Hepatocyte (in vitro differentiated cells): Measurements from ENCODE around the gene PHF14. TPM values are rescaled to one million over a fixed set of nuclear protein-coding genes. Genes with fewer than 3 reads are reported as not detected.

Experiments
- DNase-seq: peaks from one replicate; pipeline ENCODE4 v3.0.0-alpha.2; 2016; ENCODE audit warnings: low spot score
- H2AFZ ChIP-seq: fragments of 200-600 bp; sonication (generic); 2 replicates; pipeline ENCODE4 v1.6.0; 2016; ENCODE audit warnings: antibody characterized with exemption, mild to moderate bottlenecking
- H3K27ac ChIP-seq: fragments of 200-600 bp; sonication (generic); 2 replicates; pipeline ENCODE4 v1.5.1; 2016; ENCODE audit warnings: mild to moderate bottlenecking
- H3K27me3 ChIP-seq: fragments of 200-600 bp; sonication (generic); 2 replicates; pipeline ENCODE4 v1.6.1; 2016
- H3K36me3 ChIP-seq: fragments of 200-600 bp; sonication (generic); replicated peaks from 2 replicates; pipeline ENCODE4 v1.5.1; 2016; ENCODE audit warnings: low read depth; ENCODE audit not compliant: insufficient read depth
- H3K4me1 ChIP-seq: fragments of 200-600 bp; sonication (generic); 2 replicates; pipeline ENCODE4 v1.5.1; 2016; ENCODE audit warnings: mild to moderate bottlenecking, moderate library complexity; ENCODE audit not compliant: insufficient read depth
- H3K4me2 ChIP-seq: fragments of 200-600 bp; sonication (generic); 2 replicates; pipeline ENCODE4 v1.6.0; 2016
- H3K4me3 ChIP-seq: fragments of 200-600 bp; sonication (generic); 2 replicates; pipeline ENCODE4 v1.5.1; 2016; ENCODE audit warnings: mild to moderate bottlenecking
- H3K79me2 ChIP-seq: fragments of 200-600 bp; sonication (generic); 2 replicates; pipeline ENCODE4 v1.6.0; 2017; ENCODE audit warnings: mild to moderate bottlenecking
- H3K9me2 ChIP-seq: fragments of 200-600 bp; sonication (generic); replicated peaks from 2 replicates; pipeline ENCODE4 v1.6.0; 2017; ENCODE audit warnings: mild to moderate bottlenecking; ENCODE audit not compliant: insufficient read depth
- H3K9me3 ChIP-seq: fragments of 200-600 bp; sonication (generic); 2 replicates; pipeline ENCODE4 v1.5.1; 2016; ENCODE audit warnings: low read depth, mild to moderate bottlenecking
- H4K20me1 ChIP-seq: fragments of 200-600 bp; sonication (generic); 2 replicates; pipeline ENCODE4 v1.6.0; 2016; ENCODE audit warnings: mild to moderate bottlenecking; ENCODE audit not compliant: insufficient read depth, poor library complexity, severe bottlenecking
- EZH2 ChIP-seq: fragments of 200-600 bp; sonication (generic); IDR thresholded peaks from 2 replicates; pipeline ENCODE4 v1.6.1; 2016; ENCODE audit warnings: antibody characterized with exemption, mild to moderate bottlenecking, borderline replicate concordance
- EZH2phosphoT487 ChIP-seq: fragments of 200-600 bp; sonication (generic); IDR thresholded peaks from one replicate; pipeline ENCODE4 v1.6.1; 2018; ENCODE audit warnings: antibody characterized with exemption, mild to moderate bottlenecking, low read depth, moderate library complexity; ENCODE audit not compliant: unreplicated experiment, severe bottlenecking
- WGBS: methylation state at CpG from one replicate; pipeline ENCODE4 v1.1.6; 2016; ENCODE audit warnings: low lambda C conversion rate; ENCODE audit errors: missing lambda C conversion rate; 5-methylcytosine and 5-hydroxymethylcytosine counted together
- polyA plus RNA-seq: library from polyadenylated mRNA; unstranded; fragments of >200 nt; fragmentation: Nextera tagmentation; extraction: Ambion mirVana; gene quantifications from 2 replicates; pipeline ENCODE4 v1.2.1, GENCODE V29; 2016
- total RNA-seq: library from RNA; depleted of rRNA; stranded (reverse); fragments of >200 nt; gene quantifications from 2 replicates; pipeline ENCODE4 v1.2.3, GENCODE V29; 2014
- TF ChIP-seq, protein P1 (sequence below): fragments of 200-600 bp; sonication (generic); IDR thresholded peaks from 2 replicates; pipeline ENCODE4 v1.5.1; 2016; ENCODE audit warnings: antibody characterized with exemption, mild to moderate bottlenecking; ENCODE audit not compliant: poor library complexity

The PHF14 gene
- total and polyA plus RNA-seq, 2 experiments from 2014 or later: 31.5 to 49.1 TPM

- Histone ChIP-seq H3K4me2 (no peak overlapping the region), H3K4me1 (no peaks in the 10 kb centered on the region), H3K27ac (no peak overlapping the region), H3K9me2 (no peaks in the 10 kb centered on the region), H3K79me2 (no peaks in the 10 kb centered on the region), H3K9me3 (no peaks in the 10 kb centered on the region), H2AFZ (no peak overlapping the region), H4K20me1 (no peaks in the 10 kb centered on the region), H3K36me3 (no peaks in the 10 kb centered on the region), H3K27me3 (no peaks in the 10 kb centered on the region), H3K4me3 (no peak overlapping the region)
- TF ChIP-seq, protein P1, sequence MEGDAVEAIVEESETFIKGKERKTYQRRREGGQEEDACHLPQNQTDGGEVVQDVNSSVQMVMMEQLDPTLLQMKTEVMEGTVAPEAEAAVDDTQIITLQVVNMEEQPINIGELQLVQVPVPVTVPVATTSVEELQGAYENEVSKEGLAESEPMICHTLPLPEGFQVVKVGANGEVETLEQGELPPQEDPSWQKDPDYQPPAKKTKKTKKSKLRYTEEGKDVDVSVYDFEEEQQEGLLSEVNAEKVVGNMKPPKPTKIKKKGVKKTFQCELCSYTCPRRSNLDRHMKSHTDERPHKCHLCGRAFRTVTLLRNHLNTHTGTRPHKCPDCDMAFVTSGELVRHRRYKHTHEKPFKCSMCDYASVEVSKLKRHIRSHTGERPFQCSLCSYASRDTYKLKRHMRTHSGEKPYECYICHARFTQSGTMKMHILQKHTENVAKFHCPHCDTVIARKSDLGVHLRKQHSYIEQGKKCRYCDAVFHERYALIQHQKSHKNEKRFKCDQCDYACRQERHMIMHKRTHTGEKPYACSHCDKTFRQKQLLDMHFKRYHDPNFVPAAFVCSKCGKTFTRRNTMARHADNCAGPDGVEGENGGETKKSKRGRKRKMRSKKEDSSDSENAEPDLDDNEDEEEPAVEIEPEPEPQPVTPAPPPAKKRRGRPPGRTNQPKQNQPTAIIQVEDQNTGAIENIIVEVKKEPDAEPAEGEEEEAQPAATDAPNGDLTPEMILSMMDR: no peak
- no peak for TF ChIP-seq EZH2phosphoT487
- no peak for TF ChIP-seq EZH2
- WGBS: 56% methylated on average over 1 of the region's 1 CpG
- DNase-seq: no peak
Measured at GRCh38 chr7:11133436-11133959, 159.8 kb downstream of the PHF14 start.

DNA sequence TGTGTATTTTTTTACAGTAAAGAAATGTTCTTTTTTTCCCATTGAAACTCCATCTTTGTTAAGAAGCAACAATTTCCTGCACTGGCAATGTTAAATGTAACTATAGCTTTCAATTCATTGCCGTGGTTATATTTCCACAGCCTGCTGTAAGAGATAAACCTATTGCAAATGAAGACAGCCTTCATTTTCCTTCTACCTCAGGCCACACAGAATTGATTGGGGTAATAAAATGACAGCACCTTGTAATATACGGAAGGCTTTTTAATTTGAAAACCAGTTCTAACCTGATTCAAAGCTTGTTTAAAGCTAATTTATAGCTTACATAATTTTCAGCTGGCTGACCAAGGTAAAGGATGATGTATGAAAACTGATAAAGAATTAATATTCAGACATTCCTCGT is 161.9 kb downstream of the PHF14 start:
- Histone ChIP-seq H3K4me3 (no peak overlapping the region), H3K9me2 (no peaks in the 10 kb centered on the region), H3K36me3 (no peaks in the 10 kb centered on the region), H3K4me1 (no peaks in the 10 kb centered on the region), H4K20me1 (no peaks in the 10 kb centered on the region), H3K27me3 (no peaks in the 10 kb centered on the region), H3K4me2 (no peak overlapping the region), H3K27ac (no peak overlapping the region), H3K79me2 (no peaks in the 10 kb centered on the region), H3K9me3 (no peaks in the 10 kb centered on the region), H2AFZ (no peak overlapping the region)
- TF ChIP-seq EZH2phosphoT487 (no peak), EZH2 (no peak)
- TF ChIP-seq, protein P1: no peak
- DNase-seq: no peak
- WGBS: 88% methylated on average over 3 of the region's 3 CpGs

DNA sequence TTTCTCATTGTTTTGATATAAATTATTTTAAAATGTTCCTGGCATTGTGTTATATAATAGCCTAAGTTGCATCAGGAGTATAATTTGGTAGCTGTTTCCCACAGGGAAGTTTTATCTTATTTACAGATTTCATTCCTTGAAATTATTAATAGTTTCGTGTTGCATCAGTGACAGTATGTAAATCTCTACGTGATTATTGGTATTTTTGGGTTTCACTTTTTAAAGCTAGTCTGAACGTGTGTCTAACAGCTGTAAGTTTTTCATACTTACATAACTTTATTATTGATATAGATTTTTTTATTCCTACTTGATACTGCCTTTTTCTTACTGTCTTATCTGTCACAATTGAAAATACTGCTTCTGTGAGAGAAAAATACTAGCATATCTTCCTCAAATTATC is 167.9 kb downstream of the PHF14 start:
- Histone ChIP-seq H3K4me2 (no peak overlapping the region), H3K27ac (no peak overlapping the region), H3K9me3 (no peaks in the 10 kb centered on the region), H3K27me3 (no peaks in the 10 kb centered on the region), H3K9me2 (no peaks in the 10 kb centered on the region), H3K4me3 (no peak overlapping the region), H4K20me1 (no peaks in the 10 kb centered on the region), H3K79me2 (no peaks in the 10 kb centered on the region), H3K36me3 (no peaks in the 10 kb centered on the region), H3K4me1 (no peaks in the 10 kb centered on the region), H2AFZ (no peak overlapping the region)
- TF ChIP-seq EZH2 (no peak), EZH2phosphoT487 (no peak)
- TF ChIP-seq, protein P1: no peak
- no peak for DNase-seq
- WGBS: 94% methylated on average over 3 of the region's 3 CpGs

GRCh38 chr7:11153694-11154093 is 180.0 kb downstream of the PHF14 start:
- Histone ChIP-seq H3K27ac (no peak overlapping the region), H3K4me1 (no peaks in the 10 kb centered on the region), H3K4me3 (no peak overlapping the region), H3K9me3 (no peaks in the 10 kb centered on the region), H3K4me2 (no peak overlapping the region), H3K36me3 (no peaks in the 10 kb centered on the region), H4K20me1 (no peaks in the 10 kb centered on the region), H3K27me3 (no peaks in the 10 kb centered on the region), H2AFZ (no peak overlapping the region), H3K9me2 (no peaks in the 10 kb centered on the region), H3K79me2 (no peaks in the 10 kb centered on the region)
- DNase-seq: no peak
- WGBS: 87% methylated on average over 4 of the region's 4 CpGs
- no peak for TF ChIP-seq EZH2phosphoT487
- TF ChIP-seq, protein P1: no peak
- no peak for TF ChIP-seq EZH2
